OCI-LY7 (cell line): ENCODE results near the gene CLDN10. TPM values are rescaled to one million over a fixed set of nuclear protein-coding genes. Genes with fewer than 3 reads are reported as not detected.

Experiments
- BruUV-seq: library from RNA; stranded (reverse); fragments of 400-500 nt; replicated peaks from 2 replicates; lab custom pipeline; 2021; lab: Mats Ljungman, UMichigan
- CTCF ChIA-PET: fragments of 300-600 bp; sonication (Branson Sonifier 250); formaldehyde crosslinking; loops from one replicate; lab custom pipeline; 2022; ENCODE audit warnings: antibody characterized with exemption; ENCODE audit not compliant: unreplicated experiment; lab: Charles Lee
- POLR2A ChIA-PET: fragments of 300-600 bp; sonication (Branson Sonifier 250); formaldehyde crosslinking; loops from one replicate; lab custom pipeline; 2022; ENCODE audit warnings: antibody characterized with exemption; lab: Charles Lee
- DNase-seq: peaks from one replicate; pipeline ENCODE4 v3.0.0-alpha.2; 2015; ENCODE audit warnings: low spot score
- H2AFZ ChIP-seq: fragments of 200-600 bp; sonication (generic), shearing (Covaris generic); 2 replicates; pipeline ENCODE4 v1.6.1; 2014; ENCODE audit warnings: mild to moderate bottlenecking, antibody characterized with exemption, low read length, moderate library complexity
- H3K27ac ChIP-seq: fragments of 200-600 bp; sonication (generic); 2 replicates; pipeline ENCODE4 v1.5.1; 2014; ENCODE audit warnings: mixed run types, low read depth, mild to moderate bottlenecking, moderate library complexity, low read length, inconsistent platforms; ENCODE audit not compliant: poor library complexity, severe bottlenecking
- H3K36me3 ChIP-seq: fragments of 200-600 bp; sonication (generic); 2 replicates; pipeline ENCODE4 v1.6.1; 2014; ENCODE audit warnings: mild to moderate bottlenecking, antibody characterized with exemption, low read length, moderate library complexity, mixed read lengths; ENCODE audit not compliant: insufficient read depth
- H3K4me1 ChIP-seq: fragments of 200-600 bp; sonication (generic); 2 replicates; pipeline ENCODE4 v1.5.1; 2014; ENCODE audit warnings: mild to moderate bottlenecking, low read length; ENCODE audit not compliant: insufficient read depth, poor library complexity, severe bottlenecking
- H3K4me2 ChIP-seq: fragments of 200-600 bp; sonication (generic); 2 replicates; pipeline ENCODE4 v1.6.1; 2014; ENCODE audit warnings: mild to moderate bottlenecking, low read length
- H3K4me3 ChIP-seq: fragments of 200-600 bp; sonication (generic); 2 replicates; pipeline ENCODE4 v1.5.1; 2014; ENCODE audit warnings: mild to moderate bottlenecking, low read depth, low read length; ENCODE audit not compliant: poor library complexity, severe bottlenecking
- H3K79me2 ChIP-seq: fragments of 200-600 bp; sonication (generic); 2 replicates; pipeline ENCODE4 v1.6.1; 2016; ENCODE audit warnings: low read depth, mild to moderate bottlenecking, low read length, moderate library complexity, mixed read lengths; ENCODE audit not compliant: insufficient read depth
- H3K9me2 ChIP-seq: fragments of 200-600 bp; sonication (generic); 2 replicates; pipeline ENCODE4 v1.6.1; 2016; ENCODE audit warnings: mild to moderate bottlenecking, low read length, mixed read lengths; ENCODE audit not compliant: insufficient read depth
- H3K9me3 ChIP-seq: fragments of 200-600 bp; sonication (generic); 2 replicates; pipeline ENCODE4 v1.6.1; 2014; ENCODE audit warnings: mild to moderate bottlenecking, mixed run types, low read length, mixed read lengths
- H4K20me1 ChIP-seq: fragments of 200-600 bp; sonication (generic); 2 replicates; pipeline ENCODE4 v1.6.1; 2014; ENCODE audit warnings: mild to moderate bottlenecking, antibody characterized with exemption, low read length, moderate library complexity, mixed read lengths; ENCODE audit not compliant: insufficient read depth
- EZH2phosphoT487 ChIP-seq: fragments of 200-600 bp; sonication (generic); IDR thresholded peaks from 2 replicates; pipeline ENCODE4 v1.6.1; 2018; ENCODE audit warnings: low read depth, borderline replicate concordance, mild to moderate bottlenecking, mixed run types, antibody characterized with exemption, low read length, moderate library complexity, mixed read lengths
- intact Hi-C: fragments of 100-400 bp; cut with micrococcal nuclease; formaldehyde crosslinking; loops from one replicate; pipeline ENCODE4 v1.10.0; 2022; ENCODE audit not compliant: unreplicated experiment
- total RNA-seq, 2 experiments: library from RNA; depleted of rRNA in 1 of 2; stranded (reverse); fragments of >200 nt in 1 of 2; shearing (Covaris generic) in 1 of 2; gene quantifications; 2 replicates each; pipeline ENCODE4 v1.2.3, GENCODE V29; 2014 to 2022
- TF ChIP-seq, protein P1 (sequence below): fragments of 200-600 bp; sonication (generic); conservative IDR thresholded peaks from 2 replicates; pipeline ENCODE4 v1.5.1; 2014; ENCODE audit warnings: mild to moderate bottlenecking, antibody characterized with exemption, low read length, moderate library complexity, mixed read lengths

CLDN10 gene
- total RNA-seq, 2 experiments from 2014 or later, result not detected

DNA sequence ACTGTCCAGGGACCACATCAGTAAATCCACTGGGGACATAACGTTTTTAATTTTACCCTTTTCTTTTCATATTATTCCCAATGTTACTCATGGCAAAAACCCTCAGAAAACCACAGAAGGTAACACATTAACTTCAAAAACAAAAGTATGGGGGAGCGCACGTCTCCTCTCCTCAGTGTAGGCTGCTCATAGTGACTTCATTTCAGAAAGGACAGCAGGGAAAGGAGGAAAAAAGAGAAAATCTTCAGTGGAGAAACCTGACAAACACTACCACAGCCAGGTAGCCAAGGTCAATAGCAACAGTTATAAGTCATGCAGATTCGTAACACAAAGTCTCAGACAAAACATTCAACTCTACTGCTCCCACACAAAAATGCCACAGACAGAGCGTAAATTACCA, 70.6 kb downstream of the CLDN10 start:
- H3K79me2 ChIP-seq, result no peaks in the 10 kb centered on the region
- no TSS peak for BruUV-seq
- H3K9me3 ChIP-seq, result no peaks in the 10 kb centered on the region
- TF ChIP-seq, protein P1, sequence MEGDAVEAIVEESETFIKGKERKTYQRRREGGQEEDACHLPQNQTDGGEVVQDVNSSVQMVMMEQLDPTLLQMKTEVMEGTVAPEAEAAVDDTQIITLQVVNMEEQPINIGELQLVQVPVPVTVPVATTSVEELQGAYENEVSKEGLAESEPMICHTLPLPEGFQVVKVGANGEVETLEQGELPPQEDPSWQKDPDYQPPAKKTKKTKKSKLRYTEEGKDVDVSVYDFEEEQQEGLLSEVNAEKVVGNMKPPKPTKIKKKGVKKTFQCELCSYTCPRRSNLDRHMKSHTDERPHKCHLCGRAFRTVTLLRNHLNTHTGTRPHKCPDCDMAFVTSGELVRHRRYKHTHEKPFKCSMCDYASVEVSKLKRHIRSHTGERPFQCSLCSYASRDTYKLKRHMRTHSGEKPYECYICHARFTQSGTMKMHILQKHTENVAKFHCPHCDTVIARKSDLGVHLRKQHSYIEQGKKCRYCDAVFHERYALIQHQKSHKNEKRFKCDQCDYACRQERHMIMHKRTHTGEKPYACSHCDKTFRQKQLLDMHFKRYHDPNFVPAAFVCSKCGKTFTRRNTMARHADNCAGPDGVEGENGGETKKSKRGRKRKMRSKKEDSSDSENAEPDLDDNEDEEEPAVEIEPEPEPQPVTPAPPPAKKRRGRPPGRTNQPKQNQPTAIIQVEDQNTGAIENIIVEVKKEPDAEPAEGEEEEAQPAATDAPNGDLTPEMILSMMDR, result no peak
- TF ChIP-seq EZH2phosphoT487, result no peak
- H3K4me1 ChIP-seq, result no peaks in the 10 kb centered on the region
- no peak overlapping the region for H2AFZ ChIP-seq
- no peak for DNase-seq
- no peaks in the 10 kb centered on the region for H3K9me2 ChIP-seq
- intact Hi-C loops, result no loop called here
- no peak overlapping the region for H3K4me2 ChIP-seq
- no peak overlapping the region for H3K4me3 ChIP-seq
- H4K20me1 ChIP-seq, result no peaks in the 10 kb centered on the region
- ChIA-PET POLR2A (interaction anchor here (1.0 kb wide), 1 partner anchor 211 kb away, joined by 4 read pairs; no protein-coding TSS in a partner anchor), CTCF (no interaction called here)
- no peak overlapping the region for H3K27ac ChIP-seq
- no peaks in the 10 kb centered on the region for H3K36me3 ChIP-seq

DNA sequence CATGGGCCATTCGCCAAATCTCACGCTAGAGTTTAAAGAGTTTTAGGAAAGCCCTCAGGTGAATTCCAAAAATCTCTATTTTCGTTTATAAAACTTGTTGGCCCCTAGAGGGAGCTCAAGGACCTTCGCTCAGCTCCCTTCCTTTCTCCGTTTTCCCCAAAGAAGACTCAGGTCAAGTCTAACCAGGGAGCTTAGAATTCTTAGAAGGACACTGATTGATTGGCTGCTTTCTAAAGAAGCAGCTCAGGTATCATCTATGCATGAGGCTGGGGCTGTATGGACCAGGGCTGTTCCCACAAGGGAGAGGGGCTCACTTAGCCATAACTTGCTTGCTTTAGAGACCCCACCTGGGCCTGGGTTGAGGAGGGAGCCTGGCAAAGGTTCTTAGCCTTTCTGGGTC, 71.5 kb downstream of the CLDN10 start:
- CTCF ChIA-PET, result interaction anchor here (0.7 kb wide), 1 partner anchor 37 kb away, joined by 3 read pairs; no protein-coding TSS in a partner anchor
- no peaks in the 10 kb centered on the region for H3K4me1 ChIP-seq
- H3K36me3 ChIP-seq, result no peaks in the 10 kb centered on the region
- POLR2A ChIA-PET, result interaction anchor here (0.5 to 1.0 kb wide), 2 partner anchors 63 to 210 kb away, joined by 3 to 4 read pairs; no protein-coding TSS in a partner anchor
- H3K4me2 ChIP-seq, result no peak overlapping the region
- H3K79me2 ChIP-seq, result no peaks in the 10 kb centered on the region
- TF ChIP-seq, protein P1, result peak; percentile 72
- TF ChIP-seq EZH2phosphoT487, result no peak
- BruUV-seq, result no TSS peak
- H2AFZ ChIP-seq, result no peak overlapping the region
- H3K27ac ChIP-seq, result no peak overlapping the region
- DNase-seq, result peak; percentile 38
- intact Hi-C loops, result loop anchor here (1.0 kb wide), 1 partner anchor 210 kb away; no protein-coding TSS in a partner anchor
- H4K20me1 ChIP-seq, result no peaks in the 10 kb centered on the region
- H3K4me3 ChIP-seq, result no peak overlapping the region
- H3K9me2 ChIP-seq, result no peaks in the 10 kb centered on the region
- no peaks in the 10 kb centered on the region for H3K9me3 ChIP-seq

DNA sequence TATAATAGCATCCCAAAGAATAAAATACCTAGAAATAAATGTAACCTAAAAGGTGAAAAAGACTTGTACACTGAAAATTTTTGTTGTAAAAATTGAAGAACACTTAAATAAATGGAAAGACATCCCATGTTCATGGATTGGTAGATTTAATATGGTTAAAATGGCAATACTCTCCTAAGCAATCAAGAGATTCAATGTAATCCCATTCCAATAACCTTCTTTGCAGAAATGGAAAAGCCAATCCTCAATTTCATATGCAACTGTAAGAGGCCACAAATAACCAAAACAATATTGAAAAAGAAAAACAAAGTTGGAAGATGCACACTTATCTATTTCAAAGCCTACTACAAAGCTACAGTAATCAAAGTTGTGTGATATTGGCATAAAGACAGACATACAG, 74.2 kb downstream of the CLDN10 start:
- Histone ChIP-seq H3K79me2 (no peaks in the 10 kb centered on the region), H3K9me2 (no peaks in the 10 kb centered on the region), H3K36me3 (no peaks in the 10 kb centered on the region), H4K20me1 (no peaks in the 10 kb centered on the region), H3K4me1 (no peaks in the 10 kb centered on the region), H3K9me3 (no peaks in the 10 kb centered on the region), H3K27ac (no peak overlapping the region), H2AFZ (no peak overlapping the region), H3K4me3 (no peak overlapping the region), H3K4me2 (no peak overlapping the region)
- DNase-seq, result no peak
- intact Hi-C loops, result no loop called here
- POLR2A ChIA-PET, result interaction anchor here (0.5 kb wide), 1 partner anchor 360 kb away, joined by 8 read pairs; no protein-coding TSS in a partner anchor
- TF ChIP-seq EZH2phosphoT487, result no peak
- TF ChIP-seq, protein P1, result no peak
- CTCF ChIA-PET, result no interaction called here
- no TSS peak for BruUV-seq
